ENCODE measurements around the gene CHAC1.

- TF ChIP-seq CTCF (IDR thresholded peaks at IDR 0.05) (no peak), POLR2A (IDR thresholded peaks at IDR 0.05) (no peak)
These were observed 6.3 kb downstream of the CHAC1 start for GRCh38 chr15:40959331-40960141.
